Nephron progenitor cell (in vitro differentiated cells): Measurements from ENCODE around the gene PTX3.

Source experiments
- DNase-seq: peaks from one replicate; pipeline ENCODE4 v3.0.0; 2021
- H3K27ac Mint-ChIP-seq: 2 replicates; pipeline ENCODE4 v1.8.0; 2021; ENCODE audit warnings: mild to moderate bottlenecking, moderate library complexity, mixed read lengths
- H3K27me3 Mint-ChIP-seq: 2 replicates; pipeline ENCODE4 v1.8.0; 2021; ENCODE audit warnings: mild to moderate bottlenecking, low read depth, mixed read lengths; ENCODE audit not compliant: poor library complexity
- H3K36me3 Mint-ChIP-seq: 2 replicates; pipeline ENCODE4 v1.8.0; 2021; ENCODE audit warnings: low read depth, mixed read lengths
- H3K4me1 Mint-ChIP-seq: 2 replicates; pipeline ENCODE4 v1.8.0; 2021; ENCODE audit warnings: mixed read lengths
- H3K4me3 Mint-ChIP-seq: 2 replicates; pipeline ENCODE4 v1.8.0; 2021; ENCODE audit warnings: mild to moderate bottlenecking, moderate library complexity, mixed read lengths
- H3K9me3 Mint-ChIP-seq: 2 replicates; pipeline ENCODE4 v1.8.0; 2021; ENCODE audit warnings: mild to moderate bottlenecking, moderate library complexity, mixed read lengths
- TF ChIP-seq, protein P1 (sequence below): fragments of 200-600 bp; sonication (generic); IDR thresholded peaks from 2 replicates; pipeline ENCODE4 v1.5.0; 2021; ENCODE audit warnings: antibody characterized with exemption

The PTX3 gene

DNA sequence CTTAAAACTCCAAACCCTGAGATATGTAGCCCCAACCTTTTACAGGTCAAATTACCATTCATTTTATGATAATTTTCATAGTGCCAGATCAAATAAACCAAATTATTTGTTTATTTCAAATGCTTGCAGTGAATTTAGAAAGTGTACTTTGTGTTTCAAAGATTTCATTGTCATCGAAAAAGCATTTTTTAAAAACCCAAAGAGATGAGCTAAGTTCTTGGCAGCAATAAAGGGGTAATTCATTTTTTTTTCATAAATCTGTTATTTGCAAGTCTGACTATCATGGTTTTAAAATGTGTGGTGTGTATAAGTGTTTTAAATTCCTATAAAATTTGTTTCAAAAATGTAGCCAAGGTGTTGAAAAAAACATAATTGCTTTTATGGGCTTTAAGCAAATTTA is 17.2 kb downstream of the PTX3 start:
- TF ChIP-seq, protein P1, sequence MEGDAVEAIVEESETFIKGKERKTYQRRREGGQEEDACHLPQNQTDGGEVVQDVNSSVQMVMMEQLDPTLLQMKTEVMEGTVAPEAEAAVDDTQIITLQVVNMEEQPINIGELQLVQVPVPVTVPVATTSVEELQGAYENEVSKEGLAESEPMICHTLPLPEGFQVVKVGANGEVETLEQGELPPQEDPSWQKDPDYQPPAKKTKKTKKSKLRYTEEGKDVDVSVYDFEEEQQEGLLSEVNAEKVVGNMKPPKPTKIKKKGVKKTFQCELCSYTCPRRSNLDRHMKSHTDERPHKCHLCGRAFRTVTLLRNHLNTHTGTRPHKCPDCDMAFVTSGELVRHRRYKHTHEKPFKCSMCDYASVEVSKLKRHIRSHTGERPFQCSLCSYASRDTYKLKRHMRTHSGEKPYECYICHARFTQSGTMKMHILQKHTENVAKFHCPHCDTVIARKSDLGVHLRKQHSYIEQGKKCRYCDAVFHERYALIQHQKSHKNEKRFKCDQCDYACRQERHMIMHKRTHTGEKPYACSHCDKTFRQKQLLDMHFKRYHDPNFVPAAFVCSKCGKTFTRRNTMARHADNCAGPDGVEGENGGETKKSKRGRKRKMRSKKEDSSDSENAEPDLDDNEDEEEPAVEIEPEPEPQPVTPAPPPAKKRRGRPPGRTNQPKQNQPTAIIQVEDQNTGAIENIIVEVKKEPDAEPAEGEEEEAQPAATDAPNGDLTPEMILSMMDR = no peak
- no peak overlapping the region for H3K4me3 Mint-ChIP-seq
- H3K27me3 Mint-ChIP-seq = peaks cover 13% of the 10 kb centered on the region
- no peaks in the 10 kb centered on the region for H3K36me3 Mint-ChIP-seq
- H3K9me3 Mint-ChIP-seq = peaks cover 7% of the 10 kb centered on the region
- no peak overlapping the region for H3K27ac Mint-ChIP-seq
- no peak for DNase-seq
- no peaks in the 10 kb centered on the region for H3K4me1 Mint-ChIP-seq

GRCh38 chr3:157459706-157460105 is 23.1 kb downstream of the PTX3 start:
- DNase-seq = no peak
- Mint-ChIP-seq H3K4me1 (no peaks in the 10 kb centered on the region), H3K4me3 (no peak overlapping the region), H3K36me3 (no peaks in the 10 kb centered on the region), H3K27me3 (peaks cover 13% of the 10 kb centered on the region), H3K27ac (no peak overlapping the region), H3K9me3 (no peaks in the 10 kb centered on the region)
- TF ChIP-seq, protein P1 = no peak

GRCh38 chr3:157460253-157460652 is 23.6 kb downstream of the PTX3 start:
- Mint-ChIP-seq H3K9me3 (no peaks in the 10 kb centered on the region), H3K36me3 (no peaks in the 10 kb centered on the region), H3K4me3 (no peak overlapping the region), H3K27ac (no peak overlapping the region), H3K27me3 (peaks cover 12% of the 10 kb centered on the region), H3K4me1 (no peaks in the 10 kb centered on the region)
- TF ChIP-seq, protein P1 = no peak
- no peak for DNase-seq

GRCh38 chr3:157463816-157464215 is 27.2 kb downstream of the PTX3 start:
- Mint-ChIP-seq H3K4me3 (no peak overlapping the region), H3K27ac (no peak overlapping the region), H3K36me3 (no peaks in the 10 kb centered on the region), H3K4me1 (no peaks in the 10 kb centered on the region), H3K27me3 (peaks cover 3% of the 10 kb centered on the region), H3K9me3 (no peaks in the 10 kb centered on the region)
- no peak for DNase-seq
- TF ChIP-seq, protein P1 = no peak

DNA sequence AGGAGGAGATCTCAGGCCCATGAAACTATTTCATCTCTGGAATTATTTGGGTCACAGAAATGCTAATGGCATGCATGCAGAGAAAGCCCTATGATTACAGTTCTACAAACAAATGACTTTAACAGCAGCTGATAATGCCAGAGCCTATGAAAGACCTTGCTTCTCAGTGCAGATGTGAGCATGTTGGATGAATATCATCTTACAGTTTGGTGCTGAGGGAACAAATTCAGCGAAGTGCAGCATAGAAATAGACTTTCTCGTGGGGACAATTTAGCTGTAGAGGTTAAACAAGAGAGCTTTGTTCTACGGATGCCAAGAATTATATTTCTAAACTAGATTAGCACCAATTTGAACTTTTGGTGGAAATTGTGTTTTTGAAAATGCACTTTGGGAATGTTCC is 27.7 kb downstream of the PTX3 start:
- Mint-ChIP-seq H3K27me3 (peaks cover 3% of the 10 kb centered on the region), H3K27ac (no peak overlapping the region), H3K9me3 (no peaks in the 10 kb centered on the region), H3K4me3 (no peak overlapping the region), H3K4me1 (no peaks in the 10 kb centered on the region), H3K36me3 (no peaks in the 10 kb centered on the region)
- DNase-seq = no peak
- TF ChIP-seq, protein P1 = no peak

- TF ChIP-seq, protein P1 = no peak
- H3K9me3 Mint-ChIP-seq = no peaks in the 10 kb centered on the region
- H3K27ac Mint-ChIP-seq = no peak overlapping the region
- no peak overlapping the region for H3K4me3 Mint-ChIP-seq
- no peaks in the 10 kb centered on the region for H3K36me3 Mint-ChIP-seq
- H3K27me3 Mint-ChIP-seq = peaks cover 11% of the 10 kb centered on the region
- no peaks in the 10 kb centered on the region for H3K4me1 Mint-ChIP-seq
- no peak for DNase-seq
These were observed 29.1 kb downstream of the PTX3 start for GRCh38 chr3:157465741-157466140.
